HepG2 (cell line): Measurements from ENCODE around the gene YTHDF1. TPM values are rescaled to one million over a fixed set of nuclear protein-coding genes. Genes with fewer than 3 reads are reported as not detected.

Experiments used
- AGO2 ChIP-seq: fragments of 200-400 bp; formaldehyde crosslinking; optimal IDR thresholded peaks from 2 replicates; pipeline ENCODE3; 2017; ENCODE audit warnings: mild to moderate bottlenecking, low read depth, low read length, moderate library complexity
- BCL6 ChIP-seq: IDR thresholded peaks from 2 replicates; pipeline ENCODE4 v1.6.1; 2016; ENCODE audit warnings: missing genetic modification reagents, missing compliant biosample characterization
- DBP ChIP-seq: sonication (generic); formaldehyde crosslinking; IDR thresholded peaks from 2 replicates; pipeline ENCODE4 v1.4.0; 2020; ENCODE audit warnings: missing genetic modification reagents; ENCODE audit errors: not compliant biosample characterization
- FOSL2 ChIP-seq: sonication (generic); formaldehyde crosslinking; IDR thresholded peaks from 2 replicates; pipeline ENCODE4 v1.4.0; 2020; ENCODE audit warnings: missing genetic modification reagents
- FOXA3 ChIP-seq: IDR thresholded peaks from 2 replicates; pipeline ENCODE4 v1.6.1; 2016; ENCODE audit warnings: missing genetic modification reagents, missing compliant biosample characterization
- KMT2B ChIP-seq: IDR thresholded peaks from 2 replicates; pipeline ENCODE4 v1.6.1; 2016; ENCODE audit warnings: missing genetic modification reagents, missing compliant biosample characterization
- MED13 ChIP-seq: sonication (generic); formaldehyde crosslinking; IDR thresholded peaks from 2 replicates; pipeline ENCODE4 v1.5.0; 2020; ENCODE audit warnings: missing genetic modification reagents
- NONO ChIP-seq, 2 experiments: fragments of 450-650 bp in 1 of 2; sonication (generic) in 1 of 2; formaldehyde crosslinking in 1 of 2; IDR thresholded peaks in 1 of 2; conservative IDR thresholded peaks in 1 of 2; 2 replicates each; pipeline versions ENCODE4 v1.6.1 to v1.8.0; 2017 to 2022; ENCODE audit warnings: mild to moderate bottlenecking in 1 of 2, missing genetic modification reagents in 1 of 2, moderate library complexity in 1 of 2
- PHF21A ChIP-seq: sonication (generic); formaldehyde crosslinking; IDR thresholded peaks from 2 replicates; pipeline ENCODE4 v1.5.0; 2020; ENCODE audit warnings: mild to moderate bottlenecking, missing genetic modification reagents
- POGZ ChIP-seq: sonication (generic); formaldehyde crosslinking; IDR thresholded peaks from 2 replicates; pipeline ENCODE4 v1.4.0; 2020; ENCODE audit warnings: mild to moderate bottlenecking, missing genetic modification reagents
- RFX3 ChIP-seq: IDR thresholded peaks from 2 replicates; pipeline ENCODE4 v1.6.1; 2016; ENCODE audit warnings: missing biosample characterization, missing genetic modification reagents
- SMAD1 ChIP-seq: sonication (generic); formaldehyde crosslinking; IDR thresholded peaks from 2 replicates; pipeline ENCODE4 v1.4.0; 2020; ENCODE audit warnings: missing genetic modification reagents, low read depth, mild to moderate bottlenecking, borderline replicate concordance
- THAP11 ChIP-seq: IDR thresholded peaks from 2 replicates; pipeline ENCODE4 v1.6.1; 2016; ENCODE audit warnings: missing biosample characterization, missing genetic modification reagents
- THAP7 ChIP-seq: sonication (generic); formaldehyde crosslinking; IDR thresholded peaks from 2 replicates; pipeline ENCODE4 v1.8.1; 2023; ENCODE audit warnings: mild to moderate bottlenecking, missing genetic modification reagents
- XRCC5 ChIP-seq: fragments of 200-400 bp; formaldehyde crosslinking; optimal IDR thresholded peaks from 2 replicates; pipeline ENCODE3; 2017; ENCODE audit warnings: mild to moderate bottlenecking, low read length
- ZBTB43 ChIP-seq: sonication (generic); formaldehyde crosslinking; conservative IDR thresholded peaks from 2 replicates; pipeline ENCODE4 v1.4.0; 2020; ENCODE audit warnings: missing genetic modification reagents
- ZMYM2 ChIP-seq: sonication (generic); formaldehyde crosslinking; IDR thresholded peaks from 2 replicates; pipeline ENCODE4 v1.8.0; 2022; ENCODE audit warnings: mild to moderate bottlenecking, missing genetic modification reagents
- ZNF10 ChIP-seq: sonication (generic); formaldehyde crosslinking; IDR thresholded peaks from 2 replicates; pipeline ENCODE4 v1.4.0; 2020; ENCODE audit warnings: mild to moderate bottlenecking, low read depth, missing genetic modification reagents, borderline replicate concordance
- ZNF18 ChIP-seq: sonication (generic); formaldehyde crosslinking; IDR thresholded peaks from 2 replicates; pipeline ENCODE4 v1.8.0; 2022; ENCODE audit warnings: mild to moderate bottlenecking, missing genetic modification reagents; ENCODE audit not compliant: insufficient replicate concordance
- ZNF207 ChIP-seq: fragments of 450-650 bp; IDR thresholded peaks from 2 replicates; pipeline ENCODE4 v1.6.1; 2016; ENCODE audit warnings: antibody characterized with exemption, borderline replicate concordance
- ZNF350 ChIP-seq: sonication (generic); formaldehyde crosslinking; IDR thresholded peaks from 2 replicates; pipeline ENCODE4 v1.4.0; 2020; ENCODE audit warnings: mild to moderate bottlenecking, low read depth, missing genetic modification reagents, borderline replicate concordance
- ZNF510 ChIP-seq: sonication (generic); formaldehyde crosslinking; IDR thresholded peaks from 2 replicates; pipeline ENCODE4 v1.4.0; 2020; ENCODE audit warnings: low read depth, mild to moderate bottlenecking, missing genetic modification reagents
- ZNF558 ChIP-seq: sonication (generic); formaldehyde crosslinking; IDR thresholded peaks from 2 replicates; pipeline ENCODE4 v1.9.0; 2022; ENCODE audit warnings: mild to moderate bottlenecking, missing genetic modification reagents, borderline replicate concordance
- ZNF562 ChIP-seq: sonication (generic); formaldehyde crosslinking; IDR thresholded peaks from 2 replicates; pipeline ENCODE4 v1.8.0; 2022; ENCODE audit warnings: missing genetic modification reagents, borderline replicate concordance
- ZNF747 ChIP-seq: sonication (generic); formaldehyde crosslinking; IDR thresholded peaks from 2 replicates; pipeline ENCODE4 v1.8.1; 2023; ENCODE audit warnings: missing genetic modification reagents, mild to moderate bottlenecking, borderline replicate concordance
- ZNF775 ChIP-seq: sonication (generic); formaldehyde crosslinking; IDR thresholded peaks from 2 replicates; pipeline ENCODE4 v1.4.0; 2020; ENCODE audit warnings: missing genetic modification reagents, mild to moderate bottlenecking, moderate library complexity, borderline replicate concordance
- polyA plus RNA-seq, 8 experiments: library from polyadenylated mRNA; depleted of rRNA in 3 of 8; stranded (reverse) in 7 of 8; unstranded in 1 of 8; fragments of >200 nt; fragmentation: Illumina TruSeq in 4 of 8; extraction: Trizol in 4 of 8; gene quantifications; 2 replicates each; pipeline versions ENCODE4 v1.2.1 to v1.2.3, GENCODE V29; 2011 to 2016; ENCODE audit warnings: low read depth in 4 of 8, missing spikeins in 1 of 8, mixed read lengths in 1 of 8; ENCODE audit not compliant: insufficient read depth in 1 of 8
- total RNA-seq, 5 experiments: library from RNA; depleted of rRNA; stranded (reverse); fragments of >200 nt; fragmentation: Illumina TruSeq; extraction: Trizol; gene quantifications; 2 replicates each; pipeline ENCODE4 v1.2.3, GENCODE V29; 2016; ENCODE audit warnings: low read depth in 1 of 5

The YTHDF1 gene
- total and polyA plus RNA-seq, 2 of the 13 experiments (the other 11 are each of a cell fraction or from before 2014, with no cell fraction given), result 34.5 to 37.7 TPM

DNA sequence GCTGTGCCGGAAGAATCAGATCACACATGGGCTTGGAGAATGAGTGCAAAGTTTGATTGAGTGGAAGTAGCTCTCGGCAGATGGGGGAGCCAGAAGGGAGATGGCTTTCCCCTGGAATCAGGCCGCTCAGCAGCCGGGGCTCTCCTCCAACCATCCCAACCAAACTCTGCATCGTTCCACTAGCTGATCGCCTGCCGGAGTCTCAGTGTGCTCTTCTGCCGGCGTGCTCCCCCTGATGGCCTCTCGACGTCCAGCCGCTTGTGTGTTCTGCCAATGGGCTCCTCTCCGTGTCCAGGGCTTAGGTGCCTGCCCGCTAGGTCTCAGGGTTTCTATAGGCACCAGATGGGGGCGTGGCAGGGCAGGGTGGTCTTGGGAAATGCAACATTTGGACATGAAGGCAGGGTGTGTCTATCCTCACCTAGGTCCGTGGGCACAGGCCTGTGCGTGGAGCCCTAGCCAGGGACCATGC, 14.9 kb upstream of the YTHDF1 start (continued):
- TF ChIP-seq NONO (IDR thresholded peaks at IDR 0.05) (no peak), NONO (CRISPR knock-in tag; conservative IDR thresholded peaks at IDR 0.05) (no peak), THAP7 (CRISPR knock-in tag) (no peak), ZNF207 (no peak), SMAD1 (CRISPR knock-in tag) (0 out of 2 replicates have a peak, but pooled peaks have one; percentile 39), XRCC5 (peak; percentile 97), ZMYM2 (CRISPR knock-in tag) (no peak), ZNF775 (CRISPR knock-in tag) (no peak), RFX3 (CRISPR knock-in tag) (no peak), PHF21A (no peak), ZNF10 (CRISPR knock-in tag) (no peak), MED13 (CRISPR knock-in tag) (no peak), THAP11 (CRISPR knock-in tag) (0 out of 2 replicates have a peak, but pooled peaks have one; percentile 48), ZNF510 (no peak), DBP (CRISPR knock-in tag) (no peak), FOXA3 (no peak), ZBTB43 (CRISPR knock-in tag) (no peak), POGZ (CRISPR knock-in tag) (no peak), AGO2 (no peak), ZNF18 (no peak), ZNF558 (CRISPR knock-in tag) (no peak), ZNF747 (CRISPR knock-in tag) (no peak), FOSL2 (CRISPR knock-in tag) (no peak; the same call in none of the 2 replicates), ZNF350 (CRISPR knock-in tag) (peak; percentile 71; the same call in 1 of the 2 replicates), BCL6 (CRISPR knock-in tag) (no peak), ZNF562 (CRISPR knock-in tag) (no peak), KMT2B (no peak)
